ENCODE results near the gene EIF3B.
"Not testable (repeated sequence)": the region's sequence is repeated elsewhere in the genome, so short reads cannot be mapped to it uniquely, and the experiment has no call there.

EIF3B gene

GRCh38 chr7:2403718-2404648, 49.4 kb downstream of the EIF3B start:
- ATAC-seq: peak; percentile 17 to 33

GRCh38 chr7:2404714-2405119, 50.1 kb downstream of the EIF3B start:
- no peak for ATAC-seq

- ATAC-seq: no peak
Observed at GRCh38 chr7:2405201-2405600, 50.6 kb downstream of the EIF3B start.

GRCh38 chr7:2405601-2406345, 51.1 kb downstream of the EIF3B start:
- ATAC-seq: peak; percentile 70 to 72

GRCh38 chr7:2409745-2410414, 55.3 kb downstream of the EIF3B start:
- no peak for ATAC-seq

GRCh38 chr7:2411049-2411448, 56.4 kb downstream of the EIF3B start:
- ATAC-seq: no peak

GRCh38 chr7:2411815-2412586, 57.4 kb downstream of the EIF3B start:
- ATAC-seq: no peak

GRCh38 chr7:2412587-2413201, 58.1 kb downstream of the EIF3B start:
- ATAC-seq: no peak

- ATAC-seq: no peak
Observed at GRCh38 chr7:2416063-2416462, 61.4 kb downstream of the EIF3B start.

GRCh38 chr7:2416650-2417049, 62.0 kb downstream of the EIF3B start:
- no peak for ATAC-seq

- ATAC-seq: not testable (repeated sequence)
Observed at GRCh38 chr7:2417178-2417577, 62.6 kb downstream of the EIF3B start.

GRCh38 chr7:2417981-2418481, 63.4 kb downstream of the EIF3B start:
- ATAC-seq: peak; percentile 42 to 58

GRCh38 chr7:2420216-2420933, 65.7 kb downstream of the EIF3B start:
- ATAC-seq: peak; percentile 58 to 60

- no peak for ATAC-seq
Observed at GRCh38 chr7:2421943-2422310, 67.3 kb downstream of the EIF3B start.

GRCh38 chr7:2425749-2426148, 71.1 kb downstream of the EIF3B start:
- ATAC-seq: no peak
